ENCODE measurements around the gene ZNF79. TPM values are rescaled to one million over a fixed set of nuclear protein-coding genes. Genes with fewer than 3 reads are reported as not detected.

ZNF79 gene
- total RNA-seq, 1 experiment from 2014 or later = 11.6 TPM

DNA sequence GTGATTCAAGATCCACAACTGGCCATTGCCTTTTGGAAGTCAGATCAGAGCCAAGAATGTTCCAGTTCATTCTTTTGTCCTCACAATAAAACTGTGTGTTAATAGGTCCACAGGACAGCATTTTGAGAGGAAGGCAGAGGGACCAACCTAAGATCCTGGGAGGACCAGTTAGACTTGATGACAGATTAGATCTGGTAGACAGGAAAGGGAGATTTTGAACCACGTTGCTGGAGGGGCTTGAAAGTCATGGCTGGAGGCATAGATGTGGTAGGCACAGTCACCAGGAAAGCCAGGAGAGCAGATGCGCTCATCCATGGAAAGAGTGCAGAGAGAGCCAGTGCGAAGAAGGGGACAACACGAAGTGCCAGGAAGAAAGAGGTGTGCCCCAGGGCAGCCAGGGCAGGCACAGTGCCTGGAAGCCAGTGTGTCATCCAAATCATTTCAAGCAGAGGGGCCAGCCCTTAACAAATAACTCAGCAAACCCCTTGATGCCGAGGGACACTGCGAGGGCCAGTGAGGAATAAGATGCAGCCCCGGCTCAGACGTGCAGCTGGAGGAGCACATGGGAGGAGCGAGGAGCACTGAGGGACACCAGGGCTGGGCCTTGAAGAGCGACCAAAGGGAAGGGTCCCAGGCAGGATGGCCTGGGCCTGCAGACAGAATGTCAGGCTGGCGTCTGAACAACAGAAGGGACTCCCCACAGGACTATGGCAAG, 40.0 kb upstream of the ZNF79 start:
- CTCF ChIA-PET = no interaction called here

GRCh38 chr9:127384901-127385300, 39.3 kb upstream of the ZNF79 start:
- ChIA-PET POLR2A (ENCODE audit: low non-redundant PET) (no interaction called here), CTCF (no interaction called here)
- TF ChIP-seq CTCF (conservative IDR thresholded peaks at IDR 0.05; ENCODE audit: low read depth, low read length) = no peak
- no peak for TF ChIP-seq EZH2 (IDR thresholded peaks at IDR 0.05; ENCODE audit: borderline replicate concordance, low read depth, low read length, poor library complexity, severe bottlenecking)
- peaks cover 5% of the 10 kb centered on the region for H3K4me1 ChIP-seq (ENCODE audit: insufficient read depth, low read length, poor library complexity, severe bottlenecking)
- H3K27ac ChIP-seq (ENCODE audit: low read depth, low read length, poor library complexity, severe bottlenecking) = no peak overlapping the region
- intact Hi-C loops (cut with micrococcal nuclease; ENCODE audit: unreplicated experiment) = no loop called here
- no peaks in the 10 kb centered on the region for H3K27me3 ChIP-seq (replicated peaks; ENCODE audit: insufficient read depth, low read depth, low read length, poor library complexity)
- no peaks in the 10 kb centered on the region for H3K9me3 ChIP-seq (ENCODE audit: low read depth, low read length, poor library complexity, severe bottlenecking)
- no peaks in the 10 kb centered on the region for H3K36me3 ChIP-seq (ENCODE audit: insufficient read depth, low read length, poor library complexity, severe bottlenecking)
- H3K4me3 ChIP-seq (ENCODE audit: low read depth, low read length, poor library complexity, severe bottlenecking) = no peak overlapping the region
- DNase-seq (ENCODE audit: low spot score) = no peak
- no TSS peak for BruUV-seq (replicated peaks)

More for the DNA sequence above, 40.0 kb upstream of the ZNF79 start:
- H3K4me1 ChIP-seq (ENCODE audit: insufficient read depth, low read length, poor library complexity, severe bottlenecking) = peaks cover 5% of the 10 kb centered on the region
- BruUV-seq (replicated peaks) = no TSS peak
- H3K27ac ChIP-seq (ENCODE audit: low read depth, low read length, poor library complexity, severe bottlenecking) = no peak overlapping the region
- intact Hi-C loops (cut with micrococcal nuclease; ENCODE audit: unreplicated experiment) = no loop called here
- no peaks in the 10 kb centered on the region for H3K36me3 ChIP-seq (ENCODE audit: insufficient read depth, low read length, poor library complexity, severe bottlenecking)
- POLR2A ChIA-PET (ENCODE audit: low non-redundant PET) = no interaction called here
- no peak overlapping the region for H3K4me3 ChIP-seq (ENCODE audit: low read depth, low read length, poor library complexity, severe bottlenecking)
- H3K27me3 ChIP-seq (replicated peaks; ENCODE audit: insufficient read depth, low read depth, low read length, poor library complexity) = no peaks in the 10 kb centered on the region
- no peak for TF ChIP-seq CTCF (conservative IDR thresholded peaks at IDR 0.05; ENCODE audit: low read depth, low read length)
- no peak for TF ChIP-seq EZH2 (IDR thresholded peaks at IDR 0.05; ENCODE audit: borderline replicate concordance, low read depth, low read length, poor library complexity, severe bottlenecking)
- DNase-seq (ENCODE audit: low spot score) = no peak
- H3K9me3 ChIP-seq (ENCODE audit: low read depth, low read length, poor library complexity, severe bottlenecking) = no peaks in the 10 kb centered on the region

DNA sequence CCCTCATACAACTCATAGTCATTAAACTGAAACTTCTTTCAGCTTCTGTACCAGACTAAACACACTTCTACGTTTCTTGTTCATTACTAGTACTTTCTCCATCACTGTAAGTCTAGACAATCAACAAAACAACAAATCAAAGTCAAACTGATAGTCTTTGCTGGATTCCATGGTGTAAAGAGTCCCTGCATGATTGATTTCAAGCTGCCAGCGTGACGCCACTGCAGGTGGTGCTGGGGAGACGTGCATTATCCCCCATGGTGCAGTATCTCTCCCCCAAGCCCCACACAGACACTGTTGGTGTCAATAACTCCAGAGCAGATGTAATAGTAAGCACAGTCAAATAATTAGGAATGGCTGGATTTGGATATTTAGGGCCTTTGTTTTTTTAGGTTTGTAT, 37.9 kb upstream of the ZNF79 start:
- no peaks in the 10 kb centered on the region for H3K27me3 ChIP-seq (replicated peaks; ENCODE audit: insufficient read depth, low read depth, low read length, poor library complexity)
- CTCF ChIA-PET = no interaction called here
- no peak overlapping the region for H3K4me3 ChIP-seq (ENCODE audit: low read depth, low read length, poor library complexity, severe bottlenecking)
- intact Hi-C loops (cut with micrococcal nuclease; ENCODE audit: unreplicated experiment) = no loop called here
- H3K9me3 ChIP-seq (ENCODE audit: low read depth, low read length, poor library complexity, severe bottlenecking) = no peaks in the 10 kb centered on the region
- peaks cover 5% of the 10 kb centered on the region for H3K4me1 ChIP-seq (ENCODE audit: insufficient read depth, low read length, poor library complexity, severe bottlenecking)
- no peak overlapping the region for H3K27ac ChIP-seq (ENCODE audit: low read depth, low read length, poor library complexity, severe bottlenecking)
- no peaks in the 10 kb centered on the region for H3K36me3 ChIP-seq (ENCODE audit: insufficient read depth, low read length, poor library complexity, severe bottlenecking)
- POLR2A ChIA-PET (ENCODE audit: low non-redundant PET) = no interaction called here
- no peak for TF ChIP-seq CTCF (conservative IDR thresholded peaks at IDR 0.05; ENCODE audit: low read depth, low read length)
- TF ChIP-seq EZH2 (IDR thresholded peaks at IDR 0.05; ENCODE audit: borderline replicate concordance, low read depth, low read length, poor library complexity, severe bottlenecking) = no peak
- BruUV-seq (replicated peaks) = no TSS peak
- DNase-seq (ENCODE audit: low spot score) = no peak
